EH (cell line): ENCODE data around the gene IL10RA.

Experiments
- DNase-seq: peaks from one replicate; pipeline ENCODE4 v3.0.0-alpha.2; 2015; ENCODE audit warnings: low read depth

Gene IL10RA

DNA sequence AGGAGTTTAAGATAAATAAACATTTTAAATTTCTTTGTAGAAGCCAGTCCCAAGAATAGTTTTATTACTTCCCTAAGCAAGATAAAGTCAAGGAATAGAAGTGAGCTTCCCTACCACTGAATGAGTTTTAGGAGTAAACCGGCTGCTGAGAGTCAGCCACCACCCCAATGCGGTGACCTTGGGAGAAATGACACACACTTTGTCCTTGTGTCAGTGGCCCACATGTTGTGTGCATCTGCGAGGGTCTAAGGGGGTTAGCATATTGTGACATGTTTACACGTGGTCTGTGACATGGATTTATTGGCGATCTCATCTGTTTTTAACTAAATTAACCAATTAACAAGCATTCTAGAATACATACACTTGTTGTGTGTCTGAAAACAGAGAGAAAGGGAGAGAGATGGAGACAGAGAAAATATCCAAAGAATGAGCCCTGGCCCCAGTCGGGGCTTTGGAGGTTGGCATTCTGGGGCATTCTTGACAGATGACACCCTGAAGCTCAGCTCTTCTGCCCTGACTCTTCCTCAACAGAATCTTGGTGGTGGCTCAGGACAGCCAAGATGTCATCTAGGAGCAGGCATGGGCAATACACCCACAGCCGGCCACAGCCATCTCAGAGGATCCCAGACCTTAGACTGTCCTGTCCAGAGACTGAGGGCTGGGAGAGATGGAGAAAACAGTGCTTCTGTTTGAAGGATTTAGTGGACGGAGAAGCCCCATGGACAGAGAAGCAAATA, 60.9 kb downstream of the IL10RA start:
- no peak for DNase-seq

- DNase-seq: no peak
Observed at GRCh38 chr11:118047749-118048148, 61.6 kb downstream of the IL10RA start.

DNA sequence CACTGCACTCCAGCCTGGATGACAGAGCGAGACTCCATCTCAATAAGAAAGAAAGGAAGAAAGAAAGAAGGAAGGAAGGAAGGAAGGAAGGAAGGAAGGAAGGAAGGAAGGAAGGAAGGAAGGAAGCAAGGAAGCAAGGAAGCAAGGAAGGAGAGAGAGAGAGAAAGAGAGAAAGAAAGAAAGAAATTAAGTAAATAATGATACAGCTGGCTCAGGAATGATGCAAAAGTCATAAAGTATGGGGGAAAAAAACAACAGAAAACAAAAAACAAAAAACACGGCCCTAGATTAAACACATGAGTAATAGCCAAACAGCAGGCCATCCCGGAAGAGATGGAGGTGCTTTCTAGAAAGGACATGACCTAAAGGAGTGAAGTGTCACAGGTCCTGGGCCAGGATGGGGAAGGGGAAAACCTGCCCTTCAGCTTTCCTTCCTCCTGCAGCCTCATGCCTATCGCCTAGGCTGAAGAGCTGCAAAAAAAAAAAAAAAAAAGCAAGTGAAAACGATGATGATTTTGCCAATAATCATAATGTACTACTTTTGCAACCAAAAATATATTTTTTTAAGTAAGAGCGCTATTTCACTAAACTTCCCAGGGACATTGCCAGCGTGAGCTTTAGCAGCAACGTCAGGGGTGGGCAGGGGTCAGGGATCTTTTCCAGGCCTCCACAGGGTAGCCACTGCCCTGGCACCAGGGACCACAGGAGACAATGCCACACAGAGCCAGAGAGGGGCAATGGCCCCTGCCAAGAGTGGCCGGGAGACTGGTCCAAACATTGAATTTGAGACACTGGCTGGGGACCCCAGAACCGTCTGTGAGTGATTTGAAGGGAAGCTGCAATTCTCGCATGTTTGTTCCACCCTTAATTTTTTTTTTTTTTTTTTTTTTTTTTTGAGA, 62.5 kb downstream of the IL10RA start:
- no peak for DNase-seq

- DNase-seq: no peak
Observed at GRCh38 chr11:118049771-118050170, 63.6 kb downstream of the IL10RA start.

- DNase-seq: no peak
Observed at GRCh38 chr11:118050208-118050891, 64.2 kb downstream of the IL10RA start.
